Smooth muscle cell of the brain vasculature (primary cell): Measurements from ENCODE around the gene ULBP1.
"Not testable (repeated sequence)": the region's sequence is repeated elsewhere in the genome, so short reads cannot be mapped to it uniquely, and the experiment has no call there.

Experiments used
- DNase-seq: peaks from one replicate; pipeline ENCODE4 v3.0.0-alpha.2; 2012; ENCODE audit warnings: low read depth, low spot score

The ULBP1 gene

DNA sequence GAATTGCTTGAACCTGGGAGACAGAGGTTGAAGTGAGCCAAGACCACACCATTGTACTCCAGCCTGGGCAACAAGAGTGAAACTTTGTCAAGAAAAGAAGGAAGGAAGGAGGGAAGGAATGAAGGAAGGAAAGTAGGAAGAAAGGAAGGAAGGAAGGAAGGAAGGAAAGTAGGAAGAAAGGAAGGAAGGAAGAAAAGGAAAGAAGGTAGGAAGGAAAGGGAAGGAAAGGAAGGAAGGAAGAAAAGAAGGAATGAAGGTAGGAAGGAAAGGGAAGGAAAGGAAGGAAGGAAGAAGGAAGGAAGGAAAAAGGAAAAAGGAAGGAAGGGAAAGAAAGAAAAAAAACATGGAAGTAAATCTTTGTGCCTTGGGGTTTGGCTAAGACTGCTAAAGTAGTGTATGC is 11.7 kb downstream of the ULBP1 start:
- DNase-seq, result no peak

DNA sequence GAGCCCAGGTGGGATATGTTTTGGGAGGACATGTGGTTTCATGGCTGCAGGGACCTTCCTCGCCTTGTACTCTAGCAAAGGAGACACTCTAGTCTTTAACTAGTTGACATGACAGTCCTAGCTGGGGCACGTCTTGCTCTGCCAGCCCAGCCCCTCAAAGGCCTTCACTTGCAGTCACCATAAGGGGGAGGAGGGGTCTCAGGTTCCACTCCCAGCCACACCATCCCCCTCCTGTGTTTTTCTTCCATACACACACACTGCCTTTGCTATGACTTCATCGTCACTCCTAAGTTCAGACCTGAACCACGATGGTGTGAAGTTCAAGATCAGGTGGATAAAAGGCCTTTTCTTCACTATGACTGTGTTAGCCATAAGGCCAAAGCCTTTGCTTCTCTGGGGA is 13.5 kb downstream of the ULBP1 start:
- no peak for DNase-seq

DNA sequence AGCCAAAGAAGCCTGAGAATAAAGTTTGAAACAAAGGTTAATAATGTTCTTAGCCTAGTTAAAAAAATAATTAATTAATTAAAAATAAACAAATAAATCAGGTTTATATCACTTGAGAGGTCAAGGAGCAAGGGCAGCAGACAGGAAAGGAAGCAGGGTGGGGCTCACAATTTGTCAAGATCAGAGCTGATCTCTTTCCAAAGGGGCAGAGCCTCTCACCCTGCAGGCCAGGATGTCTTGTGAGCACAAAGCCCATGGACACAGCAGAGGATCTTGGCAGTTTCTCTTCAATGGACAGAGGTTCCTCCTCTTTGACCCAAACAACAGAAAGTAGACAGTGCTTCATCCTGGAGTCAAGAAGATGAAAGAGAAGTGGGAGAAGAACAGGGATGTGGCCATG is 14.9 kb downstream of the ULBP1 start:
- no peak for DNase-seq

DNA sequence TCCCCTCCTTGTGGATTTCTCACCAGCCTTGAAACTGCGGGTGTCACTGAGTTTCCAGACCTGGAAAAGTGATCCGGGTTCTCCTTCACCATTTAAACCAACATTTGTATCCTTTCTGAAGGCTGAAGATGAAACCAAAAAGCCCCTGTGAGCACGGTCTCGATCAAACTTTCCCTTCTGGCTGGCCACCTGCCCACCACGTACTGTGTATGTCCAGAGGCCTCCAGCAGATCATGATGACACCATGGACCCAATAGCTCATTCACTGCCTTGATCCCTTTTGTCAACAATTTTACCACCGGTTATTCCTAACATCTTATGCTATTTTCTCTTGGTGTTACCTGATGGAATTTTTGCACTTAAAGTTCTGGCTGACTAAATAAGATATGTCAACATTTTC is 15.6 kb downstream of the ULBP1 start:
- no peak for DNase-seq

DNA sequence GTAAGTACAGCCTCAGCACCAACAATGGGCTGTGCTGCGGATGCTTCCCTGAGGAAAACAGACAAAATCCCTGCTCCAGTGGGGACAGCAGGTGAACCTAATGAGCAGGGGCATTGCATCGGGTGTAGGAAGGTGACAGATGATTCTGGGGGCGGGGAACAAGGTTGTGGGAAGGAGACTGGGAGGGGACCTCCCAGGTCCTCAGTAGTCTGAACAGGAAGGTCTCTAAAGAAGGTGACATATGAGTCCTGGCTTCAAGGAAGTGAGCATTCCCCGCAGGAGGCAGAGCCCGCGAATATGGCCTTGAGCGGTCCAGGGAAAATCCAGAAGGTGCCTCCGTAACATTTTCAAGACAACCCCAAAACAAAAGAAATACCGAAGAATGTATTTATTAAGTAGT is 19.4 kb downstream of the ULBP1 start:
- no peak for DNase-seq

DNA sequence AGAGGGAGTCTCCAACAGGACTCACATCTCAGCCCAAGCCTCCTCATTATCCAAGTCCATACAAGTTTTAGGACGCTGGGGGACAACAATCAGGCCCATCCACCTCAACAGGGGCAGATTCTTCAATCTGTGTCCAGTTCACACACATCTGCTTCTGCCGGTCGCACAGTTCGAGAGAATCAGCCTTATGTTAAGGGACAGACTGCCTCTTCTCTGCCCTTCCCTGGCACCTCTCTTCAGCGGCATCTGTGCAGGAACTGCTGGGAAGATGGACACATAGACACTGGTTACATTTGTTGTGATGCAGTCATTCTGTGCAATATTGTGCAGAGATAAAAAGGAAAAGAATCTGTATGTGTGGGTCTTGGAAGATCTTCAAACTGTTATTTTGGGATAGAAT is 21.0 kb downstream of the ULBP1 start:
- no peak for DNase-seq

DNA sequence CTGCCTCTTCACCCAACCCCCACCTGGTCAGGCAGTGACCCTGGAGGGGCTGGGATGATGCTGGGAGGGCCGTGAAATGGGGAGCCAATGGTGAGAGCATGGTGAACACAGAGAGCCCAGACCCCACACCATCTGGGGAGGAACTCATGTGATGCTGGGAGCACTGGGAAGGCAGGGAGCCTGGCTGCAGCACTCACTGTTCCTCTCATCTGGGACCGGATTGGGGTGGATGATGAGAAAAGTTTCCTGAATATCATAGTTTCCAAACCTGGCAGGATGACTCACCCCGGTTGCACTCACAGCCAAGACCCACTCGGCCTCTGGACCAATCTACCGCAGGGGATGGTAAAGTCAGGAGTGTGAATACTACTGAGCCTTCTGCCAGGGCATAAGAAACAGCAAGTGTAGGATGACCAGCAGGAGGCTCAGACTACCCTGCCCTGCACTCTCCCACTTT is 21.8 kb downstream of the ULBP1 start:
- no peak for DNase-seq

DNA sequence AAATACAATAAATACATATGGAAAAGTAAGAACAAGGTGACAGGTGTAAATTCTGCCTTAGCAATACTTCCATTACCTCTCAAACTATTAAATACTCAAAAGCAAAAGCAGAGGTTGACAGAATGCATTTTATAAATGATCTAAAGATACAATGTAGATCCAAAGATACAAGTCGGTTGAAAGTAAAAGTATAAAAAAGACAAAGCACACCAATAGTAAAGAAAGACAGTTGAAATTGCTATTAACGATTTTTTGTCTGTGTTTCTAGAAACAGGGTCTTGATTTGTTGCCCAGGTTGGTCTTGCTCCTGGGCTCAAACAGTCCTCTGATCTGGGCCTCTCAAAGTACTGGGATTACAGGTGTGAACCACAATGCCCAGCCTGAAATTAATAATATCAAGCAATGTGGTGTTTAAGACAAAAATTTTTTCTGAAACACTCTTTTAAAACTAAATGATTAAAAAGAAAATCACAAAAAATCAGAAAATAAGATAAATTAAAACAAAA is 23.9 kb downstream of the ULBP1 start:
- no peak for DNase-seq

DNA sequence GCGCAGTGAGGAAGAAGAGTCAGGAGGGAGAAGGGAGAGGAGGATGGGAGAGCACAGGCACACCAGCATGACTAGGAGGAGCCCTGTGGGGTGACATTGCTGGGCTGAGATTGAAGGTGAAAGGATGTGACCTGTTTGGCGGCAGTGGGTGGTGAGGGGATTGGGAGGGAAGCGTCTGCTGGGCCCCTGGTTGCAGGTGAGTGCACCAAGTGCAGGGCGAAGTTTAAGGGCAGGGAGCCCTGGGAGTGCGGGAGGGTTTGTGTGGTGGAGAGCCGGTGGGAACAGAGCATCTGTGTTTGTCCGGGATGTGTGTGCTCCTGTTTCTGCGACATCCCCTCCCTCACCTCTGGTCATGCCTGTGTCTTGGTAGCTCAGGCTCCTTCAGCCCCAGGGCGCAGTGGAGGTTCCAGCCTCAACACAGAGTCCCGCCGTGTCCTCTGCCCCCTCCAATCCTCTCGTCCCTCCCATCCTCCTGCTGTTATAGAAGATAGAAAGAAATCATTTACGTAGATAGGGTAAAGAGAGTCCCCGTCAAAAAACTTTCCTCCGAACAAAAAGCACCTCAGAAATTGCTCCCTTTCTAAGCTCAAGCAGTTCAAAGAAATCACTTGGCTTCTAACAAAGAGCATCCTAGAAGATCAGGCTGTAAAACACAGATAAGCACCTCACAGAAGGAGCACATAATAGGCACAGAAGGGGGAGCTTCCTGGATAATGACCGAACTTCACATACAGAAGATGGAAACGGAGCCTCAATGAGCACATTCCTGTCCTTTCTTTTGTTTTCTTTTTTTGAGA is 25.0 kb downstream of the ULBP1 start:
- no peak for DNase-seq

DNA sequence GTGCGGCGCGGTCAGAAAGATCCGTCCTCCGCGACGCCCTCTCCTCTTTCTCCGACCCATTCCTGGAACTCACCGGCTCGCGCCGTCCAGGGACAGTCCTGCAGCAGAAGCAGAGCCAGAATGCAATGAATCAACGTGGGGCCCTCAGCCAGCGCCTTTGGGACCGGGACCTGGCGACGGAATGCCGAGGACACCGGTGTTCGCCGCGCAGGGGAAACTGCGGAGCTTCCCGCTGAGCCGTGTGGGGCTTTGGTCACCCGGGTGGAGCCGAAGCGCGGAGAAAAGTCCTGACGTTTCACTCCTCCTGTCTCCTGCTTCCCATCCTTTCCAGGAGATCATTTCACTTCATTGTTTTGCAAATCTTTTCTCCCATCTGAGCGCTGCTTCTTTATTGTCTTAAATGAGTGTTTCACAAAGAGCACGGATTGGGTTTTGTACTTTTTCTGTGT is 26.5 kb downstream of the ULBP1 start:
- DNase-seq, result no peak

DNA sequence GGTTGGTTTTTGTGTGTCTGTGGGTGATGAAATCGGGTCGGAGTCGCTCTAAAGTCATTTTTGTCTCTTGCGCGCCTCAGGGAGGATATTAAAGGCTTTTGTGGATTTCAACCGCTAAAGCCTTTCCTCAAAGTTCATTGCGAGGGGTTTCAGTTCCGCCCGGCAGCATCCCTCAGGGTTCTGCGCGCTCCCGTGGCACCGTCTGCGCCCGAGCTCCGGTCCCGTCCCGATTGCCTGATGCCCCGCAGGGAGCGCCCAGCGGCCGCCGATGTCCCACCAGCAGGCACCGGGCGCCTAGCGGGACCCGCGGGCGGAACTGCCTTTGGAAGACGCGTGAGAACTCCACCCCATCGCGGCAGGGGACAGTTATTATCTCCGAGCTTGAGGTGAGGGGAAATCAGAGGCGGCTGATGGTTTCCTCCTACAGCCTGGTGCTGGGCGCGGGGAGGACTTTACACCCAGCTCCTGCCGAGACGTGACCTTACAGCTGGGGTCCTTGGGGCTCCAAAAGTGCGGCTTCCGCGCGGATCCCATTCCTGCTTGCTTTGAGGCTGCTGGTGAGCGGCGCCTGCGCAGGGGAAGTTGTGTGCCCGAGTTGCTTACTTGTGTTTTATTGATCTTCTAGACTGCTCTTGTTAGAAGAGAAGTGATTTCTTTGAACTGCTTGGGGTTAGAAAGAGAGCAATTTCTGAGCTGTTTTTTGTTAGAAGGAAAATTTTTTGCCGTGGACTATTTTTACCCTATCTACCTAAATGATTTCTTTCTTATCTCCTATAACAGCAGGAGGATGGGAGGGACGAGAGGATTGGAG is 27.1 kb downstream of the ULBP1 start:
- DNase-seq, result no peak

DNA sequence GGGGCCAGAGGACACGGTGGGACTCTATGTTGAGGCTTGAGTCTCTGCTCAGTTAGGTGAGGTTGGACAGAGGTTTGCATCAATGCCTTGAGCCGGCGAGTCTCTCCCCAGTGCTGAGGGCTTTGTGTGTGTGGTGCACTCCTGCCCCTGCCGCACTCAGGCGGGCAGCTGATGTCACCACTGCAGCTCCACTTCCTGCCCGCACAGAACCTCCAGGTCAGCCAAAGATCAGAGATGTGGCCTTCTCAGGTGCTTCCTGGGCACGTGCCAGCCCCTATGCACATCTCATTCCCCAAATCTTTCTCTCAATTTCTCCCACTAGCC is 27.7 kb downstream of the ULBP1 start:
- DNase-seq, result not testable (repeated sequence)

DNA sequence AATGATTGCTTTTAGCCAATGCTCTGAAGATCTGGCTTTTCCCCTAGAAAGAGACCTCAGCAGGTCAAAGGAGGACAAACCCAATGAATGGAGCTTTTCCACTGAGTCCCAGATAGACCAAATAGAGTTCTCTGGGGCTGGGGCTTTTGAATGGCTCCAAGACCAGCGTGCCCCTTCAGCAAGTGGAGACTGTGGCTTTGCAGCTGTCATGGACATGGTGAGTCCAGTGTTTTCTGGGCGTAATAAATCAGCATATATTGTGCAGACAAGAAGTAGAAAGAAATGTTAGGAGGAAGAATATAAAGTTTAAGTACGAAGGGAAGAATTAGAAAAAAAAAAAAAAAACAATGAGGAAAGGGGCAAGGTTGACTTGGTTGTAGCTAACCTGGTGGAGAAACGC is 28.1 kb downstream of the ULBP1 start:
- no peak for DNase-seq

DNA sequence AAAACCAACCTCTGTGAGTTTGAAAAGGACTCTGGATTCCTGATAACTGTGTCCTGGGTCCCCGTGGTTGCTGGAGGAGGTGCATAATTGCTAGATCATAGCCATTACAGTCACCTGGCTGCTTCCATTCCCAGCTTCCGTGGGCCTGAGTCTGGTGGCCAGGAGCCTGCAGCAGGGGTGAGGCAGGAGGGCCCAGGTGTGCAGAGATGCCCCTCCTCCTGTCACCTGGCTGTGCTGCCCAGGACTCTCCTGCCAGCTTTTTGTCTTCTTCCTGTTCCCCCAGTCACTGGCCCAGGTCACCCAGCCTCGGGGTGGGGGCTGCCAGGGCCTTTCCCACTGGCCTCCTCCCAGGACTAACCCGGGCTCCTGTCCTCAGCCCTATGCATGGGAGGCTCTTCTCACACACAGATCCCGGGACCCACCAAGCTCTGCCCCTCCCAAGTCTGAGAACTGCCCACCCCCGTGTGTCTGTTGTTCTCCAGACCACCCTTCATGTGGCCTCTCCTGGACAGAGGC is 31.6 kb downstream of the ULBP1 start:
- DNase-seq, result no peak

DNA sequence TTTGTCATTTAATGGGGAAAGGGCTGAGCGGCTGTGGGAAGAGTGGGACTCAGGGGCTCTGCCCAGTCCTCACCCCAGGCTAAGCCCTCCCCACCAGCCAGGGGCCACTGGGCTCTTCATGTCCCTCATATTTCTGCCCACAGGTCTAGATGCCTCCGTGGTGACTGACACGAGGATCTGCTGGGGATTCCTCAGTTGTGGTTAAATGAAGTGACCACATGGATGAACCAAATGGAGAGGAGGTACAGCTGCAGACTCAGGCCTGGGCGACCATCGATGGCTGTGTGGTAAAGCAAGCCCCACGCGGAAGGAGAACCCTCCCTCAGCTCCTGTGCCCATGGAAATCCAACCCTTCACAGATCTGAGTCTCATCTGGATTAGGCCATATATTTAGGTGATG is 32.2 kb downstream of the ULBP1 start:
- DNase-seq, result no peak

DNA sequence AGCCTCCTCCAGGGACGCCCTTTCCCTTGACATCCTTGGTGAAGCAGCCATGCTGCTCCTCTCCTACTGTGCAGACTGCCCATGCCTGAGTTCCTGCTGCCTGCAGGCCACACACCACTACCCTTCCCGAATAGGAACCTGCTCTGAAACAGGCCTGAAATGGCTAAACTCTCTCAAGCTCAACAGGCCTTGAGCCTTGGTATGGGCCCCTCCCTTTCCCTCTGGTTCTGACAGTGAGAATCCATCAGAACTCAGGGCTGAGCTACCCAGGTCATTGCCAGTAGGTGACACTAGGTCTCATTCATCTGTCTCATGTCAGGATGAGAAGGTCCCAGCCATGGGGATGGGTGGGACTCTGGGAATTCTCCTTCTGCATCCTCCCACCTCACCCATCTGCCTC is 35.9 kb downstream of the ULBP1 start:
- no peak for DNase-seq

DNA sequence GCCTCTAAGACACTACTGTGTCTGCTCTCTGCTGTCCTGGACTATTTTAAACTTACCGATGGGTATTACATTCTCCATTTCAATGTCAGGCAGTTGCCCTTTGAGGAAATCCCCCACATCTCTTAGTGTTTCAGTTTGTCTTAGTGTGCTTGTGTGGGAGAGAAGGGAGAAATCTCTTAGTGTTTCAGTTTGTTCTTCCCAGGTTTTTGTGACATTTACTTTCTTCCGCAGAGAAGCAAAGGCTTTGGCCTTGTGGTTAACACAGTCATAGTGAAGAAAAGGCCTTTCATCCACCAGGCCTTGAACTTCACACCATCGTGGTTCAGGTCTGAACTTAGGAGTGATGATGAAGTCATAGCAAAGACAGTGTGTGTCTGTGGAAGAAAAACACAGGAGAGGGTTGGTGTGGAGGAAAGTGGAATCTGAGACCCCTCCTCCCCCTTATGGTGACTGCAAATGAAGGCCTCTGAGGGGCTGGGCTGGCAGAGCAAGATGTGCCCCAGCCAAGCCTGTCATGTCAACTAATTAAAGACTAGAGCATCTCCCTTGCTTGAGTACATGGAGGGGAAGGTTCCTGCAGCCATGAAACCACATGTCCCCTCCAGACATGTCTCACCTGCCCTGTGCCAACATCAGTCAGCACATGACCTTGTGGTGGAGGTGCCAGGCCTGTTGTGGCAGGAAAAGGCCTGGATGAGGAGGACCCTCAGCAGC is 37.7 kb downstream of the ULBP1 start:
- no peak for DNase-seq

DNA sequence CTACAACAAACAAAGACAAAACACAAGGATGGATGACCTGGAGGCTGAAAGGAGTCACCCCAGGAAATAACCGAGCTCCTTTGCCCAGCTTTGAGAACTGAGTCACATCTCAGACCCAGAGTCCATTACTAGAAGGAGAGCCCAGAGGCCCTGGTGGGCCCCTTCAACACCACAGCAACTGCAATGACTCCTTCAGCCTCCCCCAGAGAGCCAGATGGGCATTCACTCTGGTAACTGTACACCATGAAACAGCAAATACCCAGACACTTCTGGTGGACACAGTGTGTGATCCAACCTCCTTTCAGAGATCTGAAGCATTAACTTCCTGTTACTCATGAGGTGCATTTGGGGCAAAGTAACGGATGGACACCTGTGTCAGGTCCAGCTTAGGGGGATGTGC is 39.0 kb downstream of the ULBP1 start:
- DNase-seq, result no peak

DNA sequence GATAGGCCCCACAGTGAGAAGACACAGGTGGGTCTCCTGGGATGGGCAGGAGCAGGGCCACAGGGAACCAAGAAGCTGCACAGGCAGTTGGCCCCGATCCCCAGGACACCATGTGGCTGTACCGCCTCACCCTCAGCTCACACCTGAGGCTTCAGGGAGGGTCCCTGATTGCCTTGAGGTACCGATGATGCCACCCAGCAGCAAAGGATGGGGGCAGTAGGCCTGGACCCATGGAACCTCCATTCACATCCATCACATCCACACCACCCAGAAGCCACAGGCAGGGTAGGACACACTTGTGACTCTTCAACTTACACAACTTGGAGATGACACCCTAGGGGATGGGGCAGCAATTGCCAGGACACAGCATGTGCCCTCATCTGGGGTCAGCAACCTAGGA is 39.9 kb downstream of the ULBP1 start:
- not testable (repeated sequence) for DNase-seq

DNA sequence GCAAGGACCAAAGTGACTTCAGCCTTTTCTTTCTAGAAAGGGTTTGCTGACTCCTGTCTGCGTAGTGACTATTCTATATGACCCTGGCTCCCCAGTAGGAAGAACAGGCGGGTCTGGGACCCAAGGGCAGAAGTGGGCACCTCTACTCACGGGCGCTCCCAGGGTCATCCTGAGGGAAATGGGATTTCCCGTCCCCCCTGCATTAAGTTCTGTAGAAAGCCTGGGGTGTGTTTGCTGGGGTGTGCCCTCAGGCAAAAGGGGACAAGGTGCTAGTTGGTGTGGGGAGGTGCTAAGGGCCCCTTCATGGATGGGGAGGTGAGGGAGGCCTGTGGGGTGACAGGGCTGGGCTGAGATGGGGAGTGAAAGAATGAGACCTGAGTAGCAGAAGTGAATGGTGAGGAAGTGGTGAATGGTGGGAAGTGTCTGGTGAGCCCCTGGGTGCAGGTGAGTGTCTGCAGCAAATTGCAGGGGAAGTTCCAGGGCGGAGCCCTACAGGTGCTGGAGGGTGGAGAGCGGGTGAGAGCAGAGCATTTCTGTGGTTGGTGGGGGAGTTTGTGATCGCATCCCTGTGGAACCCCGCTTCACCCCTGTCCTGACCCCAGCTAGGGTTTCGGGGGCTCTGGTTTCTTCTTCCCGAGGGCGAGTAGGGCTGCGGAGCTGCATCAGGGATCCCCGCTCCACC is 40.5 kb downstream of the ULBP1 start:
- no peak for DNase-seq
